NCI-H2107 treated with DMSO at 0.1 percent for 48 hours (cell line): ENCODE measurements around the gene SARNP.
"Not testable (repeated sequence)": the region's sequence is repeated elsewhere in the genome, so short reads cannot be mapped to it uniquely, and the experiment has no call there.

ENCODE experiments used
- DNase-seq: peaks from one replicate; lab custom pipeline; 2025; ENCODE audit not compliant: unreplicated experiment; lab: John Stamatoyannopoulos, UW

SARNP gene, protein sequence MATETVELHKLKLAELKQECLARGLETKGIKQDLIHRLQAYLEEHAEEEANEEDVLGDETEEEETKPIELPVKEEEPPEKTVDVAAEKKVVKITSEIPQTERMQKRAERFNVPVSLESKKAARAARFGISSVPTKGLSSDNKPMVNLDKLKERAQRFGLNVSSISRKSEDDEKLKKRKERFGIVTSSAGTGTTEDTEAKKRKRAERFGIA

DNA sequence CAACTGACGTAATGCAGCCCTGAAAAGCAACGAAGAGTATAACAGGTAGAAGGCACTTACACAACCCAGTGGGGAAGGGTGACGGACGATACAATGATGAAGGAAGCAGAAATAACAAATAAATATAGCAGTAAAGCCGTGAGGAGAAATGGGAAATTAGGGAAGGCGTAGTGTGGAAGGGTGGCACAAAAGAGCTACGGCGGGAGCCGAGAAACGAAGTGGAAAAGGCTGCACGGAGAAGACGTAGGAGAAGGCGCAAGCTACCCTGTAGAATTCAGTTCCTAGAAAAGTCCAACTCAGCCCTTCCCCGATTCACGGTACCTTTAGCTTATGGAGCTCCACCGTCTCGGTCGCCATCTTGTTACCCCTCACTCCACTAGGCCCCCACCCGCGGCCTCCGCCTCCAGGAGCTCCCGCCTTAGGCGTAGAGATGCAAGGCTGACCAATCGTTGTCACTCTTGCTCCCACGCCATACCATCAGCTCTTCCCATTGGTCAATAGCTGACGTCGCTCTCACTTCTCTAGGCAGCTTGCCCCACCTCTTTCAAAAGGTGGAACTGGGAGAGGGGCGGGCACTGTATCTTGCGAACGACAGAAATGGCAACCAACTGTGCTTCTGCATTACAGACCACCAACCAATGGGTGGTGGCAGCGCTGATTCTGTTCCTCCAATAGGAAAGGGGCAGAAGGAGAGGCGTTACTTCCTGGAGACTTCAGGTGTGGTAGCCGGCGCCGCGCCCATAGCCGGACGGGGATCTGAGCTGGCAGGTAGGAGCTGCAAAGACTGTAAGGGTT lies at the start of gene SARNP, which contains the start of gene ORMDL2:
Gene SARNP, minus strand, starts transcription at position 380 of the 795 bp plus-strand sequence. Its CDS starts 23 bp downstream, at position 357.
Gene ORMDL2, plus strand, starts transcription at position 697 of the 795 bp plus-strand sequence. CDS start 959 bp downstream, outside the sequence.
- DNase-seq: peak; percentile 99

DNA sequence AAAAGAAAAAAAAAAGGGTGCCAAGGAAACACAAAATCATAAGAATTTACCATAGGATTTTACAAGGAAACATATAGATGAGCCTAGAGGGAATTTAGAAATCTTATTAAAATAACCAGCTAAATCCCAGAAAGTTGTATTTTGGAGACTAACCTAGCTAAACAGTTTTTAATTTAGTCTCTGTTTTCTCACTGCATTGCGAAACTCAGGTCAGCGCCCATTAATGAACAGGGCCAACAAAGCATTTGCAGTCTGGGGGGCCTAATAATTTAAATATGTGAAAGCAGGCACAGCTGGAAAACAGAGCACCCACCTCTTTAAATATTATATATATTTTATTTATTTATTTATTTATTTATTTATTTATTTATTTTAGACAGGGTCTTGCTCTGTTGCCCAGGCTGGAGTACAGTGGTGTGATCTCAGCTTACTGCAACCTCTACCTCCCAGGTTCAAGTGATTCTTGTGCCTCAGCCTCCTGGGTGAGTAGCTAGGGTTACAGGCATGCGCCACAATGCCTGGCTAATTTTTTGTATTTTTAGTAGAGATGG lies 49.0 kb upstream of the SARNP start:
- DNase-seq: not testable (repeated sequence)

- no peak for DNase-seq
Measured at GRCh38 chr12:55865327-55865726, 47.8 kb upstream of the SARNP start.

DNA sequence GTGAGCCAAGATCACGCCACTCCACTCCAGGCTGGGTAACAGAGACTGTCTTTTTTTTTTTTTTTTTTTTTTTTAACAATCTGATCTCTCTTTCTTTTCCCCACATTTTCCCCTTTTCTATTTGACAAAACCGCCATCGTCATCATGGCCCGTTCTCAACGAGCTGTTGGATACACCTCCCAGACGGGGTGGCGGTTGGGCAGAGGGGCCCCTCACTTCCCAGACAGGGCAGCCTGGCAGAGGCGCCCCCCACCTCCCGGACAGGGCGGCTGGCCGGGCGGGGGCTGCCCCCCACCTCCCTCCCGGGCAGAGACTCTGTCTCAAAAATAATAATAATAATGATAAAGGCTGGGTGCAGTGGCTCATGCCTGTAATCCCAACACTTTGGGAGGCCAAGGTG lies 45.4 kb upstream of the SARNP start:
- DNase-seq: not testable (repeated sequence)

DNA sequence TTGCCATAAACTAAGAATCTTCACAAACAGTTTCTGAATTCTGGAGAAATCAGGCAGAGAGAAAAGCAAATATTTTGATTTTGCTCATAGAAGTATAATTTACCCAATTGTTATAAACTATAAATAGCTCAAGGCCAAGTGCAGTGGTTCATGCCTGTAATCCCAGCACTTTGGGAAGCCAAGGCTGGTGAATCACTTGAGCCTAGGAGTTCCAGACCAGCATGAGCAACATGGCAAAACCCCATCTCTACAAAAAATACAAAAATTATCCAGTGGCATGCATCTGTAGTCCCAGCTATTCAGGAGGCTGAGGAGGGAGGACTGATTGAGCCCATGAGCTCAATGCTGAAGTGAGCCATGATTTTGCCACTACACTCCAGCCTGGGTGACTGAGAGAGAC lies 44.8 kb upstream of the SARNP start:
- DNase-seq: no peak

GRCh38 chr12:55861871-55862270 lies 44.3 kb upstream of the SARNP start:
- DNase-seq: no peak

DNA sequence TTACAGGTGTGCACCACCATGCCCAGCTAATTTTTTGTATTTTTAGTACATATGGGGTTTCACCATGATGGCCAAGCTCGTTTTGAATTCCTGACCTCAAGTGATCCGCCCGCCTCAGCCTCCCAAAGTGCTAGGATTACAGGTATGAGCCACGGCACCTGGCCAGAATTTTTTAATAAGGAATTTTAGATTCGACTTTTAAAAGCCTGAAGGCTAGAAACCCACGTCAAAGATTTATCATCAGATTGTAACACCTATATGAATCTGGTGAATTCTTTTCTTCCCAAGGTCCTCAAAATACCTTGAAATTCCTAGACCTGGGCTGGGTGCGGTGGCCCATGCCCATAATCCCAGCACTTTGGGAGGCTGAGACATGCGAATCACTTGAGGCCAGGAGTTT lies 43.9 kb upstream of the SARNP start:
- no peak for DNase-seq

- no peak for DNase-seq
Measured at GRCh38 chr12:55852740-55853139, 35.2 kb upstream of the SARNP start.

- no peak for DNase-seq
Measured at GRCh38 chr12:55850893-55851292, 33.4 kb upstream of the SARNP start.

DNA sequence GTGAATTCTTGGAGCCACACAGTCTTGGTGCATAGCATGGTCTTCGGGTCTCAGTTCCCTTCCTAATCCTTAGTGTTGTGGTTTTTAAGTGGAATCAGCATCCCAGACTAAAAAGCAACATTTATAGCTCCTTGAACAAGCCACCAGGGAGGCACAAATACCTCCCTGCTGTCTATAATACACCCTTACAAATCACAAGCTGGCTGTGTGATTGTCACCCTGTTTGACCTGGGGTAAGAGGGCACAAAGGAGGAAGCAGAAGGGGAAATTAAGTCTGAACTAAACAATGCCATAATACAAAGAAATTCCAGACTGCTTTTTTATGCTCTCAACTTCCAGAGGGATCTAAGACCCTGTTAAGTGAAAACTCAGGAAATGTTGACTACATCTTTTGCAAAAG lies 32.9 kb upstream of the SARNP start:
- DNase-seq: no peak

DNA sequence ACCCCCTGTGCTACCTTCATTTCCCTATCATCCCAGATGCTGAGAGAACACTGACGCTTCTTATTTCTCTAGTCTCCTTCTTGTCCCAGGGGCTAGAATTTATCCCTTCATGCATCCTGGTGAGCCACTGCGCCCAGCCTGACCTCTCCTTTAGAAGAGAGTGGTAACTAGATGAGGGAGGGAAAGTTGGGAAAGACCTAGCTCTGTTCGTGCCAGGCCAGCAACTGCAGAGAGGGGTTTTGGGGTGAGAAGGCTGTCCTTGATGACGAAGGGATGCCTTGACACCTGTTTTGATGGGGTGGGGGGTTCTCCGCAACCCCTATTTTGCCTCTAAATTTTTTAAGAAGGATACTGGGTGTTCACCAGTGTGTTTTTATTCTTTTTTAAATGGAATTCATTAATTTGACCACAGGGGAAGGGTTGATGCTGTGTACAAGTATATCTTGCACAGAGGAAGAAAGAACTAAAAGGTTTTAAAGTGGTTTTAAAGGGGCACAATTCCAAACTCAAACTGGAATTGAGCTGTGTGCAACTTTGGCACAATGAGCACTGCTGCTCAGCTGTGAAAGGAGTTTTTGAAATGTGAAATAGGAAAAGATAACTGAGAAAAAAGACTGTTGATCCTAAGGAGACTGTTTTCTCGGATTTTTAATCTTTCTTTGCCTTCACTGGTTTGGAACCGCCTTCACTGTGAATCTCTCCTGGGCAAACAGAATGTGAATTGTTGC lies 32.3 kb upstream of the SARNP start:
- no peak for DNase-seq

GRCh38 chr12:55847603-55848291 lies 30.2 kb upstream of the SARNP start:
- DNase-seq: no peak

DNA sequence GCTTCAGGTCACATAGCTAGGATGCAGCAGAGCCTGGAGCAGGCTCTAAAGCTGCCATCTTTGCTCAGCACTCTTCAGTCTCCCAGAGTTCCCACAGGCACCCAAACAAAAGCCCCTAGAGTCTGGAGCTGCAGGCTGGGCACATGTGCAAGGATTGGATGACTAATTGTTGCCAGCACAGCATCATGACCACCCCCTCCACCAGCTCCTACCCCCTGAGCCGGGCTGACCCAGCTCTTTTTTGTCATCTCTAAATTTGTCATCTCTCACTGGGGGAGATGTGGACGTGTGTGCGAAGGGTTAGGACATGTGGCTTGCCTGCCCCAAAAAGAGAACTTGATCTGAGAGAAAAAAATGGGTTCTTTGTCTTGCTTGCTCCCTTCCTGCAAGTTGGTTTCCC lies 29.5 kb upstream of the SARNP start:
- DNase-seq: no peak

GRCh38 chr12:55845785-55846496 lies 28.4 kb upstream of the SARNP start:
- DNase-seq: no peak

DNA sequence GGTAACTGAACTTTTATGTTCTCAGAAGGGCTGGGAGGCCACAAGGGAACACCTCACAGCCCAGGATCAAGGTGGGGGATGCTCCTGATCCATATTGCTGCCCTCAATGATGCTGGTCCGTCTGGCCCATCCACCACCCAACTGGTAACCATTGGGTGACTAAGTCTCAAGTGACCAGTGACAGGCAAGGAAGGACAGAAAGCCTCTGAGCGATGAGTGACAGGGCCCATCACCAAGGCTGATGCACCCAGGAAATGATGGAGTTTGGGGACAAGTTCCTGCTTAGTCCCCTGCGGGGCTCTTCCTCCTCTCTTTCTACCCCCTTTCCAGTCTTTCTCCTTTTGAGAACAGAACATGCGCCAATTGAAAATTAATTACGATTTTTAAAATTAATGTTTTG lies 27.8 kb upstream of the SARNP start:
- DNase-seq: no peak

DNA sequence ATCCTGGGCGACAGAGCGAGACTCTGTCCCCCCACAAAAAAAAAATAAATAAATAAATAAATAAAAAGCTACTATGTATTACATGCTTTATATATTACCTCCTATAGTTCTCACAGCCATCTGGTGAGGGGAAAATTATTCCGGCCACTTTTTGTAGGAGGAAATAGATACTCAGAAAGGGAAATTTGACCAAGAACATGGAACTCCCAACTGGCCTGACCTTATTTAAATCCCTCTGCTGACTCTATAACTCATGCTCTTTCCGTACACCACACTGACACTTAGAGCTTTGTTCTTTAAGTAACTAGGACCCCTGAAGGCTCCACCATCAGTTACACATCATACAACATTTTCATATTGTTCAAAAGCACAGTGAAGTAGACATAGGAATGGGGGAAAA lies 27.4 kb upstream of the SARNP start:
- DNase-seq: no peak

GRCh38 chr12:55843431-55843830 lies 25.9 kb upstream of the SARNP start:
- DNase-seq: no peak

GRCh38 chr12:55842681-55843429 lies 25.3 kb upstream of the SARNP start, which contains the start of gene MMP19:
Gene MMP19, minus strand, starts transcription at chr12:55842936. Its CDS starts 106 bp downstream, at chr12:55842830.
- DNase-seq: no peak

GRCh38 chr12:55840581-55841351 lies 23.2 kb upstream of the SARNP start:
- DNase-seq: no peak
